ENCODE data around the gene KCNG3.

GRCh38 chr2:42513252-42513918 is 19.6 kb upstream of the KCNG3 start:
- TF ChIP-seq POLR2A (IDR thresholded peaks at IDR 0.05; ENCODE audit: low read length) (no peak), GATA1 (IDR thresholded peaks at IDR 0.05; ENCODE audit: low read depth, low read length) (no peak)

All from erythroblast (primary cell).